GM19395 (cell line): ENCODE data around the gene KERA.
A peak's percentile ranks its signal among the peaks of the same experiment; 100 is the strongest.
"Not testable (repeated sequence)": the region's sequence is repeated elsewhere in the genome, so short reads cannot be mapped to it uniquely, and the experiment has no call there.

Experiments used
- ATAC-seq: cut with Tn5 transposase; IDR thresholded peaks from one replicate; pipeline ENCODE4 v1.9.1; 2021; ENCODE audit warnings: mild to moderate bottlenecking, moderate library complexity; ENCODE audit not compliant: unreplicated experiment

KERA gene, protein sequence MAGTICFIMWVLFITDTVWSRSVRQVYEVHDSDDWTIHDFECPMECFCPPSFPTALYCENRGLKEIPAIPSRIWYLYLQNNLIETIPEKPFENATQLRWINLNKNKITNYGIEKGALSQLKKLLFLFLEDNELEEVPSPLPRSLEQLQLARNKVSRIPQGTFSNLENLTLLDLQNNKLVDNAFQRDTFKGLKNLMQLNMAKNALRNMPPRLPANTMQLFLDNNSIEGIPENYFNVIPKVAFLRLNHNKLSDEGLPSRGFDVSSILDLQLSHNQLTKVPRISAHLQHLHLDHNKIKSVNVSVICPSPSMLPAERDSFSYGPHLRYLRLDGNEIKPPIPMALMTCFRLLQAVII

DNA sequence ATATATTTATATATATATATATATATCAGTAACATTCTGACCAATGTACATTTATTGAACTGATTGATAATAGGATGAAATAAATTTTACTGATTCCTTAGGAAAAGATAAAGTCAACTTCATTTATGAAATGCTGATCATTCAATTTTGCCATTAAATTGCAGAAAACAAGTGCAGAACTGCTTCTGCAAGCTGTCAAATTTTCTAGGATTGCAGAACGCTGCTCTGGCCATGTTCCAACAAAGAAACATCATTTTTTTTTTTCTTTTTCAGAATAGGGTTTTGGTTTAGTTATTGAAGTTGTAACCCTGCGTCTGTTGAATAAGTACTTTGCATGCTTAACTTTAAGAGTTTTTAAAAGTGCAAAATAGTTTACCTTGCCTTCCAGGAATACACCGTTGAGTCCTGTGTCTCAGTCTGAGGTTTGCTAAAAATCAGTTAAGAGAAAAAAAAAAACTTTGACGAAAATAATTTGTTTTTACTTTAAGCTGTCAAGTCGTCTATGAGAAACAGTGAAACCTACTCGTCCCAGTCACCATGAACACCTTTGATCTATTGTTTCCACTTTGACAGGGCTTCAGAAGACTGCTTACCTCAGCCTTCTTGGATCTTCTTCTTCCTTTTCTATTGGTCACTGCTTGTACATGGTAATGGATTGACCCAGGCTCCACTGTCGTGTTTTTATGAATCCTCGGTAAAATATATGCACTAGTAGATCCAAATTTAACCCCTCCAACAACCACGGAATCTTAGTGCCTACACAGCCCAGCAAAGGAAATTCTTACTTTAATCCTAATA lies at the start of gene KERA:
Gene KERA, minus strand, starts transcription at position 657 of the 798 bp plus-strand sequence. CDS start 1,743 bp downstream, outside the sequence.
- ATAC-seq: no peak

DNA sequence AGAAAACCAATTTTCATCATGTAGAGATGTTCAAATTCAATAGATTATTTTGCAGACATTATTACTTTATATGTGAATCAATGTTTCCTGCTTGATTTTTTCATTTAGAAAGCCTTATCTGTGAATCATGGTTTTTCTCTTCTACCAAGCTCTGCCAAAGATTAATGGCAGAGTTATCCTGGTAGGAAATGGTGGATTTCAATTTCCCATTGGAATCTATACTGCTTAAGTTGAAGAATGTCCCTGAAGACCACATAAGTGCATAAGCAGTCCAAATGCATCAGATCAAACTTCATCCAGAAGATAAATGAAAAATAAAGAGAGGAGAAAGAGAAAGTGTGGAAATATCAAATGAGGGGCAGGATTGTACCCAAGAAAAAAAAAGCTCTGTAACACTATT lies 48.5 kb upstream of the KERA start:
- ATAC-seq: no peak

DNA sequence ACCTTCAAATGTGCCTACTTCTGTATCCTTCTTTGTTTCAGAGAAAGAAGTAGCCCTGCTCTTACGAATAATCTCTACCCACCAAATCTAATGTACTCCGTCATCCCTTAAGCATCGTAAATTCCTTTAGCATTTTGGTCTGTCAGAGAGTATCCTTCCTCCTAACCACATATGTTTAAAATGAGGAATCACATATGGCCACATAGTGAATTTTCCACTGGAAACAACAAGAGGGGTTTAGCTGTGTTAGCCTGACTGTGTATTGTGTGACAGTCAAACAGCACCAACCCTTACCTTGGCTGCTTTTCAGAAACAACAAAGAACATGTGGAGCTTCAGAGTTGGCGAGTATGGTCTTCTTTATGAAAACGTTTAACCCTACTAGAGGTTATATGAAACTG lies 48.0 kb upstream of the KERA start:
- no peak for ATAC-seq

DNA sequence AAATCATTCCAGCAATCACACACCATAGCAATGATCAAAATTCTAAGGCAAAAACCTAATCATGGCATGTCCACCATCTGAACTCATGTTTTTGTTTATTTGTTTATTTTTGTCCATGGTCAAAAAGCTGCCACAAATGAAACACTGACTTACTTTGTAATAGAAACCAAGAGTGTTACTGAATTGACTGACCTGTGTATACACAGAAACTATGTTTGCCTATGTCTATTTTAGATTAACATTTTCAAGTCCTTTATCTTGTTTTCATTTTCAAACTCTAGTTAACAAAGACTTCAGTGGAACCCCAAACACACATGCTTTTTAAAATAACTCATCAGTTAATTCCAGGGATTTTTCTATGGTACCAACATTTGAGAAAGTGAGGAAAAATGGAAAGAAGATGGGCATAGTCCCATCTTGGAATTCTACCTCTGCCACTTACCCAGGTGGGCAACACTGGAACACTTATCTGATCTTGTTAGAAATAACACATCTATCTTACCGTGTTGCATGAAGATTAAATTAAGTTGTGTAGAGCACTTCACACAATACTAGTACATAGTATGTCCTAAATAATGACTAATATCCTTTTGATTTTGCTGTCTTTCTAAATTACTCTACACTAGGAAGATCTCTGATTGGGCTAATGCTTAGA lies 47.1 kb upstream of the KERA start:
- peak; percentile 58 for ATAC-seq

DNA sequence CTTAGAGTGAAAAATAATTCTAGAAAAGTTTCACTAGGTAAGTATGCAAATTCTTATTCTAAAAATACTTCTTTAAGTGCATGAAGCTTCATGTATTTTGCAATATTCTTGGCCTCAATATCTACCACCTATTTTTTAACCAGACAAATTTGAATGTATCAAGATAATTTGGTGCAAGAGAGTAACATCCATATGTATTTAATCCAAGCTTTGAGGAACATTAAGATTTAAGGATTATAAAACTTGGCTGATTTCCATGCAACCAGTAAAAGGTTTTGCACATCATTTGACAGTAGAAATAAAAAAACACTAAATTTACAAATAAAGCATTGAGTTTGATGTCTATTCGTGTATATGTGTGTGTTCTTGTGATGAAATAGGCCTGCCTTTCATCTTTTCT lies 45.8 kb upstream of the KERA start:
- ATAC-seq: no peak

DNA sequence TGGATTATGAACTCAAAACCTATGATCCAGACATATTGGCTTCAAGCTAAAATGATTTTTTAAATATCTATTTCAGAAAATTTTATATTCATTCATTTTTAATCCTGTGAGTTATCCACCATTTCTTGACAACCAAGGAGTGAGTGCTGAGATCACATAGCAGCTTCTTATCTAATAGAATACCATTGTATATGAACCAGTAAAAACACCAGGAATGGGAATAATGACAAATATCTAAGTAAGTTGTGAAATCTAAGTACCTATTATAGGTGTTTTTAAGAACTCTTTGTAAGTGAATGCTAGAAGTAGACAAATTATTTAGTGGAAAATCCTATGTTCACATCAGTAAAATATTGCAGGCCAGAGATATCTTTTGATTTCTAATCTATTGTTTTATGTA lies 45.3 kb upstream of the KERA start:
- no peak for ATAC-seq

DNA sequence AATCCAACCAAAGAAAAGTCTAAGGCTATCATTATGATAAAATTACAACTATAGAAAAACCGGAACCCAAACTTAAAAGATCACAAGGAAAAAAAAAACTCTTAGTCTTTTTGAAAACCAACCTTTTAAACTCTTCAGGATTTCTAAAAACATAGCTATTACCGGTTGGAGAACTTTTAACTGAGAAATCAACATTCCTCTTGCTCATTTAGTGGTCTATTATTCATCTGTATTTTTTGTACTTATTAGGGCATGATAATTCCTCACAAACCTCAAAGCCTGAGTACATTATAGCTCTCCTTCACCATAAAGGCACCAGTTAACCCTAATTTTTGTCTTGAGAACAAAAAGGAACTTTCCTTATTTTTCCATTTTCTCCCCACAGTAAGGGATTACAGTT lies 43.1 kb upstream of the KERA start:
- ATAC-seq: no peak

DNA sequence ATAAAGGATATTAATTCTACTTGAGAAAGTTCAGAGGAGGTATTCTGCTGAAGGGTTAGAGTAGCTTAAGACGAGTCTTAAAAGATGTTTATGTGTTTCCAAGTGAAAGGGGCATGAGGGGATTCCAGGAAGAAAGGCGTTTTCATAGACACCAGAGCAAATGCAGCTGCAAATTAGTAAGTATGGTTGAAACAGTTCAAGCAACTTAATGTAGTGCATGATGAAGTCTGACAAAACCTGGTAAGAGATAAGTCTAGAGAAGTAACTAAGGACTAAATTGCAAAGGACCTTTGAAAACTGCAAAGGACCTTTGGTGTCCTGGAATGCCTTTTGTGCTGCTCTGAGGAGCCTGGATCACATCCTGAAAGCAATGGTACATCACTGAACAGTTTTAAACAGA lies 42.0 kb upstream of the KERA start:
- no peak for ATAC-seq

DNA sequence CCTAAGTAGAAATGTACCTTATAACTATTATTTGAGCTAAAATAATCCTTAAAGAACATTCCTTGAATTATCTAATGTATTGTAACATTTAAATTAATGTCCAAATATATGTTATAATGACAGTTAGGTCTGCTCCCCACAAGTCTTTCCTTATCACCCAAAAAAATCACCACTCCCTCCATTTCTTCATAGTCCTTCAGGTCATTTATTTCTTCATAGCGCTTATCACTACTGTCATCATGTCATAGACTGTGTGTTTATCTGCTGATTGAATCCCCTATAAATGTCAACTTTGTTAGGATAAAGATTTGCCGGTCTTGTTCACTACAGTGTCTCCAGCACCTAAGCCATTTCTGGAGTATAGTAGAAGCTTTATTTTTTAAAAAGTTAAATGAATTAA lies 41.5 kb upstream of the KERA start:
- ATAC-seq: no peak

DNA sequence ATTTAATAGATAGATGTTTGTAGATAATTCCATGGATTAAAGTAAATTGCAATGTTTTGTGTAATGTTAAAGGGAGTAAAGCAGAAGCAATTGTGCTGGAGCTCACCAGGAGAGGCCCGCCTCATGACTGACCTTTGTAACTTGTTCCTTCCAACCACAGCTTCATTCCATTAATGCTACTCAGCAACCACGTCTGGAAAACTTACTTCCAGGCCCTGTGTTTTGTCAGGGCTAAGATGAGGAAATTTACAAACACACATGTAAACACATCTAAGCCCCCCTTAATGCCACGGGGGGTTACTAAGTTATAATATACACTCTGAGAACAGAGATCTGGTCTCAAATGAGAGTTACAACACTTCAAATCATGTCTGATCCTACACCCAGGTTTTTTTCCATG lies 41.1 kb upstream of the KERA start:
- ATAC-seq: no peak

DNA sequence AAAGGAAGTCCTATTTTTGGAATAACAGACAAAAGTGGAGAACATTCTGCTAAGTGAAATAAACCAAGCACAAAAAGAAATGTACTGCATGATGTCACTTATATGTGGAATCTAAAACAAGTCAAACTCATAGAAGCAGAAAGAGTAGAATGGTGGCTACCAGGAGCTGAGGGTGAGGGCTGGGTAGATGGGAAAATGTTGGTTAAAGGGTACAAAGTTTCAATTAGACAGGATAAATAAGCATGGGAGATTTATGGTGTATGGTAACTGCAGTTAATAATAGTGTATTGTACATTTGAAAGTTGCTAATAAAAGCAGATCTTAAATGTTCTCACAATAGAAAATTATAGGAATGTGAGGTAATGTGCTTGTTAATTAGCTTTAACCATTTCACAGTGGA lies 40.6 kb upstream of the KERA start:
- ATAC-seq: no peak

DNA sequence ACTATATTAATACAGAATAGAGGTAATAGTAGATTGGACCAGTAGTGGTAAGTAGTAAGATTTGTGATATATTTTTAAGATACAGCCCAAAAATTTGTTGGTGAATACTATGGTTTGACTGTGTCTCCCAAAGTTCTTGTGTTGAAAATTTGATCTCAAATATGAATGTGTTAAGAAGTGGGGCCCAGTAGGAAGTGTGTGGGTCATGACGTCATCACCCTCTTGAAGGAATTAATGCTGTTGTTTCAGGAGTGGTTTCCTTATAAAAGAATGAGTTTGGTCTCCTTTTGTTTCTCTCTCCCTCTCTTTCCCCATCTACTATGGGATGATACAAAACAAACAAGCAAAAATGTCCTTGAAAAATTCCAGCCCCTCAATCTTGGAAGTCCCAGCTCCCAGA lies 37.1 kb upstream of the KERA start:
- no peak for ATAC-seq

DNA sequence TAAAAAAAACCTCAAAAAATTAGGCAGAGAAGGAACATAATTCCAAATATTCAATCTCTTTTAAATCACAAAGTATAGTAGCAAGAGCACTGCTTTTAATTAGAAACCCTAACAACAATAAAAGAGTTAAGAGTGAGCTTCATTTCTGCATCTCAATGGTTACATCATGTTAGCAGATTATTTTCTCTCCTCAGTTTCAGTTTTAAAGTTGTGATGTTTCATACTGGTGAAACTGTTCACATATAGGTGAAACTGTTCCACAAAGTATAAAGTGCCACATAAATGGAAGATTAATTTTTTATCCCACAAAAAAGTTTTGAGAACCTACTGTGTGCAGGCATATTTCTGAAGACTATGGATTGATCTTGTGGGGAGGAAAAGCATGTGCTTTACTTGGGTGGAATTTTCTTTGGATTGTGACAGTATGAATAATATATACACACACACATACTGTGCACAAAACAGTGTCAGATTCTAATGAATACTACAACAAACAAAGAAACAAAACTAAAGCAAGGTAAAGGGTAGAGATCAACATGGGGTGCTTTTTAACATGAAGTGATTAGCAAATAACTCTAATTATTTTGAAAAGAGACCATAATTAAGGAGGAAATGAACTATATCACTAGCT lies 36.3 kb upstream of the KERA start:
- ATAC-seq: no peak

DNA sequence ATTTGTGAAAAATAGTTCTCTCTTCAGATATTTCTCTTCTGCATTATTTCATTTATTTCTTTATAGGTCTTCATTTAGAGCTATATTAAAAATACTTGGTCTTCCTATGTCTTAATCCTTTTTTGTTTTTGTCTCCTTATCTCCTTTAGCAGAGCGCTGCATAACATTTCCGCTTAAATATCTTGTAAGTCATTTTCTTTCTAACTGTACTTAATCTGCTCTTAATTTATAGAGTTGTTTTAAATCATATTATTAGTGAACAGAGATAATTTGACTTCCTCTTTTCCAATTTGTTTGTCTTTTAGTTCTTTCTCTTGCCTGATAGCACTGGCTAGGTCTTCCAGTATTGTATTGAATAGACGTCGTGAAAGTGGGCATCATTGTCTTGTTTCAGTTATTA lies 35.5 kb upstream of the KERA start:
- ATAC-seq: no peak

DNA sequence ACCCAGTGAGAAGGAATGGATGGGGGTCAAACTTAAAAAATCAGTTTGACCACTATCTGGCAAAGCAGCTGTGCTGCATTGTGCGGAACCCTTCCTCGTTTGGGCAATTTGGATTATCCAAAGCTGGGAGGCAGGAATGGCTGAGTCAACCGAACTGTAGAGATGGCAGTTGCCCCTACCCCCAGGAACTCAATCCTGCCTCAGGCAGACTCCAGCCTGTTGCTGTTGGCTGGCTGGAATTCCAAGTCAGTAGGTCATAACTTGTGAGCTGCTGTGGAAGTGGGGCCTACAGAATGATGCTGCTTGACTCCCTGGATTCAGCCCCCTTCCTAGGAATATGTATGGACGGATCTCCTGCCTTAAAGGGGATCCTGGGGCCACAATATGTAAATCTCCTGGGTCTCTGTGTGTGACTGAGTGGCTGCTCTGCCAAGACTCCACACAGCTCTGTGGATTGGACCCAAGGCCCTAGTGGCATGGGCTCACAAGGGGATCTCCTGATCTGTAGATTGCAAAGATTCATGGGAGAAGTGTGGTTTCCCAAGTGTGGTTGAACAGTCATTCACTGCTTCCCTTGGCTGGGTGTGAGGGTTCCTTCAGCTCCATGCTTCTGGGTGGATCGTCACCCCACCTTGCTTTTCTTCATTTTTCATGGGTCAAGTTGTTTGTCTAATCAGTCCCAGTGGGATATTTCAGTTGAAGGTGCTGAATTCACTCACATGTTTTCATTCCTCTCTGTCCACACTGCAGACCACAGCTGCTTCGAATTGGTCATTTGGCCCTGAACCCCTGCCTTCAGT lies 34.3 kb upstream of the KERA start:
- no peak for ATAC-seq

DNA sequence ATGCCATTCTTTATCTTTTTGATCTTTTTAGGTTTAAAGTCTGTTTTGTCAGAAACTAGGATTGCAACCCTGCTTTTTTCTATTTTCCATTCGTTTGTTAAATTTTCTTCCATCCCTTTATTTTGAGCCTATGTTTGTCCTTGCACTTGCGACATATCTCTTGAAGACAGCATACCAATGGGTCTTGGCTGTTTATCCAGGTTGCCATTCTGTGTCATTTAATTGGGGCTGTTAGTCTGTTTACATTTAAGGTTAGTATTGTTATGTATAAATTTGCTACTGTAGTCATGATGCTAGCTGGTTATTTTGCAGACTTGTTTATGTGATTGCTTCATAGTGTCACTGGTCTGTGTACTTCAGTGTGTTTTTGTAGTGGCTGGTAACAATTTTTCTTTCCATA lies 32.1 kb upstream of the KERA start:
- not testable (repeated sequence) for ATAC-seq

DNA sequence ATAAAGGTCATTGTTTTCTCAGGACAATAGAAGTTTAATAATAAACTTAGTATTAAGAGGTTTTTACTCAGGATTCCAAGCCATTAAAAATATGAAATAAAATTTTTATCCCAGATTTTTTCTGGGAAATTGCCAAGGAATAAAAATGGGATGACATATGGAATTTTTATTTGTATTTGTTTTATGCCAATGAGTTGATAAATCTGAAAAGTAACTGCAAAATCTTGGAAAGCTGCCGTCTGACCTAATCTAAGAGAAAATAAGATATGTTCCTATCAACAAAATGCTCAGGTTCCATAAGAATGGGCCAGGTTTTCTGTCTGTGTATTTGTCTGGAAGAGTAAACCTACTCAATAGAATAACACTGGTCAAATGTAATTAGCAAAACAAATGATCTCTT lies 22.2 kb upstream of the KERA start:
- ATAC-seq: no peak

DNA sequence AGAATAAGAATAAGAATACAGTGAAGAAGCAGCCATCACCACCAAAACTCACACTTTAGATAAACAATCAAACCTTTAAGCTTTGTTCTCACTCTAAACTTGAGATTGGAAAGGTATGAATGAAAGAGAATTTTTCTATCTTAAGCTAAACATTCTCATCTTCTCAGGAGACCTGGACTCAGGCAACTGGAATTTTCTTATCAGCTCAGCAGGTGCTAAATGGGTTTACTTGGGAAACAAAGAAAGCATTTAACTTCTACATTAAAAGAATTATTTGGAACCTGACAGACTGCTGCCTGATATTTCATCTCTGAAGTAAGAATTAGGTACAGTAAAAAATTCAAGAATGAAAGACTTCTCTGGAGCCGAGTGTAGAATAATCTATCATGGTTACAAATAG lies 20.7 kb upstream of the KERA start:
- no peak for ATAC-seq

DNA sequence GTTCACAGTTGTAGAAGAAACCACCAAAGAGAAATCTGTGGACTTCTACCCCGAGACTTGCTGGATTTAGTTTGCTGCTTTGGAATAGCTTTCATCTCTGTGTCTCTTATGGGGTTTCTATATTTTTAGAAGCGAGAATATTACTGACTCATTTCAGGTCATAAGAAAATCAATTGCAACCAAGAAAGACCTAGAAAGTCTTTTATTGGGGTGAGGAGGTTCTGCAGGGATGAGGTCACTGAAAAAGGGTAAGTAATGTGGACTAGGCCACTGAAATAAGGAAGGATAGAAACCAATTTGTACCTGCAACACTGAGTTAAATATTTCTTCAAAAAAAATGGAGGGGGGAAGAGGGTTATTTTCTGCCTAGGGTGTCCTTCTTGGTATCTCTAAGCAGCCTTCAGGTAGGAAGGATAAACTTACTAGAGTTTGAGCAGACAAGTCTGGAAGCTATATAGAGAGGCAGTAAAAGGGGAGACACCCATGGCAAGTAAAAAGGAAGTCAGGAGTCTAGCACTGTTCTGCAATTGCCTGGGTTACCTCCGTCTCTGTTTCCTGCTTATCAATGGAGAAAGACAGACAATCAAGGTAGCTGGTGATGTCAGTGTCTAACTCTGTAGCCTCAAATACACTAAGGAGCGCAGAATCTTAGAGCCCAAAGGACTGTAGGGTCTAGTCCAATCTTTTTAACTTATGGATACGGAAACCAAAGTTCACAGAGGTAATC lies 19.6 kb upstream of the KERA start:
- no peak for ATAC-seq

DNA sequence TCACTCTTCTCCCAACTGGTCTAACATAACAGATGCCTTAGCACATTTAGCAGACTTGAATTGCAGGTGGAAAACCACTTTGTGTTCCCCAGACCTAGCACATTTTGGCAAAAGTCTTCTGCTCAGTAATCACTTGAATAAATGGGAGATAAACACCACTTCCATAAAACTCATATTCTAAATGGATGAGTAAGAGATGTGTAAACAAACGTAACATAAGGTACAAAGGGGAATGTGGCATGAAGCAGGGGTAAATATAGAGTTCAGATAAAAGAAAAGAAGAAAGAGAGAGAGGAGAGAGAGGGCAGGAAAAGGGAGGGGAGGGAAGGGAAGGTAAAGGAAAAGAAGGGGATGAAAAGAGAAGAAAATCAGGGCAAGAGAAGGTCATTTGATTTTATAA lies 17.0 kb upstream of the KERA start:
- no peak for ATAC-seq
